HepG2 (cell line): ENCODE results near the gene TIAM2. TPM values are rescaled to one million over a fixed set of nuclear protein-coding genes. Genes with fewer than 3 reads are reported as not detected.
A peak's percentile ranks its signal among the peaks of the same experiment; 100 is the strongest.

ENCODE experiments used
- ATAC-seq: fragments of 200-7000 bp; cut with Tn5 transposase; 3 replicates; pipeline ENCODE4 v1.9.1; 2020; ENCODE audit warnings: mild to moderate bottlenecking, moderate library complexity
- BruUV-seq: library from RNA; stranded (reverse); fragments of 400-500 nt; replicated peaks from 2 replicates; lab custom pipeline; 2021; lab: Mats Ljungman, UMichigan
- CTCF ChIA-PET: fragments of 300-600 bp; formaldehyde crosslinking; extraction: SDS; loops from one replicate; lab custom pipeline; 2021; ENCODE audit warnings: low total read pairs, inconsistent platforms, low intra/inter-chr PET ratio; lab: Yijun Ruan, JAX
- POLR2A ChIA-PET: fragments of 350-600 bp; sonication (Branson Sonifier 250); formaldehyde crosslinking; loops from one replicate; lab custom pipeline; 2020; ENCODE audit warnings: antibody characterized with exemption, inconsistent platforms; lab: Yijun Ruan, JAX
- DNase-seq: peaks from one replicate; pipeline ENCODE4 v3.0.0-alpha.2; 2015; ENCODE audit warnings: low spot score
- FAIRE-seq: peaks from 3 replicates; lab custom pipeline; 2011; peaks lifted over from hg19 to GRCh38; lab: Jason Lieb, UNC
- H2AFZ ChIP-seq: one replicate; pipeline ENCODE4 v1.6.1; 2011; ENCODE audit warnings: low read length, inconsistent platforms
- H3K27ac ChIP-seq: fragments of 300-600 bp; 3 replicates; pipeline ENCODE4 v1.8.0; 2011; ENCODE audit warnings: mixed run types, mild to moderate bottlenecking, mixed read lengths, low read length, inconsistent platforms; ENCODE audit not compliant: insufficient read depth; ENCODE audit errors: extremely low read length
- H3K27me3 ChIP-seq, 2 experiments: fragments of 200-600 bp in 1 of 2; 2 replicates in 1 of 2; 3 replicates in 1 of 2; pipeline versions ENCODE4 v1.6.0 to v1.8.0; 2011; ENCODE audit warnings: low read length in 2 of 2, mild to moderate bottlenecking in 2 of 2, moderate library complexity in 2 of 2, inconsistent platforms in 1 of 2; ENCODE audit not compliant: insufficient read depth in 2 of 2, control insufficient read depth in 1 of 2
- H3K36me3 ChIP-seq, 2 experiments: fragments of 200-600 bp in 1 of 2; replicated peaks in 1 of 2; 2 replicates in 1 of 2; 3 replicates in 1 of 2; pipeline versions ENCODE4 v1.5.1 to v1.8.0; 2011; ENCODE audit warnings: low read length in 2 of 2, inconsistent platforms in 1 of 2; ENCODE audit not compliant: insufficient read depth in 2 of 2, control insufficient read depth in 1 of 2
- H3K4me1 ChIP-seq: 2 replicates; pipeline ENCODE4 v1.5.1; 2012; ENCODE audit warnings: low read length, inconsistent platforms; ENCODE audit not compliant: insufficient read depth
- H3K4me2 ChIP-seq: 2 replicates; pipeline ENCODE4 v1.6.0; 2011; ENCODE audit warnings: low read depth, low read length, inconsistent platforms
- H3K4me3 ChIP-seq, 3 experiments: fragments of 200-600 bp in 1 of 3; sonication (generic), shearing (Covaris generic) in 1 of 3; replicated peaks in 1 of 3; 2 replicates each; pipeline ENCODE4 v1.5.1; 2011 to 2016; ENCODE audit warnings: low read length in 3 of 3, inconsistent platforms in 2 of 3, low read depth in 2 of 3, mild to moderate bottlenecking in 2 of 3, control low read depth in 1 of 3, mixed read lengths in 1 of 3; ENCODE audit not compliant: insufficient read depth in 1 of 3
- H3K79me2 ChIP-seq: one replicate; pipeline ENCODE4 v1.6.1; 2011; ENCODE audit warnings: low read length, inconsistent platforms; ENCODE audit not compliant: insufficient read depth
- H3K9ac ChIP-seq: 2 replicates; pipeline ENCODE4 v1.6.0; 2011; ENCODE audit warnings: mild to moderate bottlenecking, low read depth, low read length, inconsistent platforms; ENCODE audit not compliant: insufficient read depth
- H3K9me3 ChIP-seq: 2 replicates; pipeline ENCODE4 v1.5.1; 2012; ENCODE audit warnings: mild to moderate bottlenecking, low read length
- H4K20me1 ChIP-seq: 2 replicates; pipeline ENCODE4 v1.6.0; 2011; ENCODE audit warnings: inconsistent platforms, mild to moderate bottlenecking, low read length, moderate library complexity; ENCODE audit not compliant: insufficient read depth
- BHLHE40 ChIP-seq: IDR thresholded peaks from 2 replicates; pipeline ENCODE4 v1.6.1; 2011; ENCODE audit warnings: low read length, improper control_type of control experiment
- CENPX ChIP-seq: sonication (generic); formaldehyde crosslinking; IDR thresholded peaks from 2 replicates; pipeline ENCODE4 v1.9.0; 2021; ENCODE audit warnings: mild to moderate bottlenecking, missing genetic modification reagents, moderate library complexity
- CSRNP1 ChIP-seq: sonication (generic); formaldehyde crosslinking; IDR thresholded peaks from 2 replicates; pipeline ENCODE4 v1.8.1; 2023; ENCODE audit warnings: mild to moderate bottlenecking, missing genetic modification reagents
- CTCF ChIP-seq: sonication (generic); formaldehyde crosslinking; IDR thresholded peaks from 2 replicates; pipeline ENCODE4 v1.5.0; 2020; ENCODE audit warnings: mild to moderate bottlenecking, missing genetic modification reagents, moderate library complexity
- KLF6 ChIP-seq: IDR thresholded peaks from 2 replicates; pipeline ENCODE4 v1.8.0; 2016; ENCODE audit warnings: missing biosample characterization, missing genetic modification reagents
- PAF1 ChIP-seq: IDR thresholded peaks from 2 replicates; pipeline ENCODE4 v1.6.1; 2016; ENCODE audit warnings: missing genetic modification reagents, missing compliant biosample characterization
- RAD21 ChIP-seq: fragments of 450-650 bp; formaldehyde crosslinking; IDR thresholded peaks from 2 replicates; pipeline ENCODE4 v1.5.0; 2020; ENCODE audit warnings: mild to moderate bottlenecking
- RELA ChIP-seq: sonication (generic); formaldehyde crosslinking; IDR thresholded peaks from 2 replicates; pipeline ENCODE4 v1.4.0; 2020; ENCODE audit warnings: missing genetic modification reagents
- SPEN ChIP-seq: sonication (generic); formaldehyde crosslinking; IDR thresholded peaks from 2 replicates; pipeline ENCODE4 v1.5.1; 2020; ENCODE audit warnings: low read depth, mild to moderate bottlenecking, missing genetic modification reagents
- STAG1 ChIP-seq: sonication (generic); formaldehyde crosslinking; IDR thresholded peaks from 2 replicates; pipeline ENCODE4 v1.4.0; 2020; ENCODE audit warnings: missing genetic modification reagents
- TEAD3 ChIP-seq: optimal IDR thresholded peaks from 2 replicates; pipeline ENCODE3; 2016; ENCODE audit warnings: borderline replicate concordance
- ZFP36 ChIP-seq: fragments of 150-350 bp; IDR thresholded peaks from 2 replicates; pipeline ENCODE4 v1.6.1; 2018; ENCODE audit warnings: borderline replicate concordance, low read length, low read depth; ENCODE audit not compliant: partially characterized antibody
- ZMYM4 ChIP-seq: sonication (generic); formaldehyde crosslinking; IDR thresholded peaks from 2 replicates; pipeline ENCODE4 v1.8.1; 2023; ENCODE audit warnings: mild to moderate bottlenecking, missing genetic modification reagents
- ZNF251 ChIP-seq: sonication (generic); formaldehyde crosslinking; IDR thresholded peaks from 2 replicates; pipeline ENCODE4 v1.9.0; 2021; ENCODE audit warnings: mild to moderate bottlenecking, missing genetic modification reagents
- ZNF501 ChIP-seq: sonication (generic); formaldehyde crosslinking; IDR thresholded peaks from 2 replicates; pipeline ENCODE4 v1.5.1; 2020; ENCODE audit warnings: mild to moderate bottlenecking, moderate library complexity, missing genetic modification reagents
- ZSCAN9 ChIP-seq: IDR thresholded peaks from 2 replicates; pipeline ENCODE4 v1.6.1; 2016; ENCODE audit warnings: borderline replicate concordance
- WGBS: methylation state at CpG from one replicate; pipeline ENCODE4 v1.1.6; 2017; ENCODE audit warnings: low lambda C conversion rate; 5-methylcytosine and 5-hydroxymethylcytosine counted together
- in situ Hi-C: cut with HindIII; loops from 2 replicates; pipeline ENCODE4 v1.10.0; 2017; ENCODE audit warnings: low pct_unique_long_range_greater_than_20kb; ENCODE audit not compliant: extremely low pct_ligation_motif_present
- intact Hi-C: fragments of 100-400 bp; cut with micrococcal nuclease; formaldehyde crosslinking; loops from one replicate; pipeline ENCODE4 v1.10.0; 2022; ENCODE audit not compliant: unreplicated experiment
- polyA plus RNA-seq, 8 experiments: library from polyadenylated mRNA; depleted of rRNA in 3 of 8; stranded (reverse) in 7 of 8; unstranded in 1 of 8; fragments of >200 nt; fragmentation: Illumina TruSeq in 4 of 8; extraction: Trizol in 4 of 8; gene quantifications; 2 replicates each; pipeline versions ENCODE4 v1.2.1 to v1.2.3, GENCODE V29; 2011 to 2016; ENCODE audit warnings: low read depth in 4 of 8, missing spikeins in 1 of 8, mixed read lengths in 1 of 8; ENCODE audit not compliant: insufficient read depth in 1 of 8
- total RNA-seq, 5 experiments: library from RNA; depleted of rRNA; stranded (reverse); fragments of >200 nt; fragmentation: Illumina TruSeq; extraction: Trizol; gene quantifications; 2 replicates each; pipeline ENCODE4 v1.2.3, GENCODE V29; 2016; ENCODE audit warnings: low read depth in 1 of 5
- TF ChIP-seq, protein P1 (sequence below): IDR thresholded peaks from 2 replicates; pipeline ENCODE4 v1.6.1; 2012; ENCODE audit warnings: low read depth, low read length, improper control_type of control experiment

The TIAM2 gene
- total and polyA plus RNA-seq, 2 of the 13 experiments (the other 11 are each of a cell fraction or from before 2014, with no cell fraction given), result 4.1 to 4.5 TPM

- Histone ChIP-seq H3K79me2 (no peaks in the 10 kb centered on the region), H3K9me3 (no peaks in the 10 kb centered on the region), H4K20me1 (no peaks in the 10 kb centered on the region), H3K4me1 (no peaks in the 10 kb centered on the region), H2AFZ (no peak overlapping the region), H3K4me2 (no peak overlapping the region), H3K27me3 (no peaks in the 10 kb centered on the region), H3K27ac (no peak overlapping the region), H3K36me3 (no peaks in the 10 kb centered on the region), H3K9ac (no peak overlapping the region), H3K4me3 (no peak overlapping the region)
- no TSS peak for BruUV-seq
- CTCF ChIA-PET, result no interaction called here
- intact Hi-C loops (no loop called here), in situ Hi-C loops (no loop called here)
- no peak for DNase-seq
- no peak for TF ChIP-seq ZFP36
- no peak for TF ChIP-seq TEAD3
- TF ChIP-seq CTCF (CRISPR knock-in tag), result peak; percentile 24; the same call in 1 of the 2 replicates
- no peak for TF ChIP-seq PAF1 (CRISPR knock-in tag)
- TF ChIP-seq KLF6 (CRISPR knock-in tag), result no peak
- TF ChIP-seq ZNF501 (CRISPR knock-in tag), result no peak
- peak; percentile 33; the same call in 1 of the 2 replicates for TF ChIP-seq STAG1 (CRISPR knock-in tag)
- TF ChIP-seq CENPX (CRISPR knock-in tag), result no peak
- no peak for FAIRE-seq
- peak; percentile 35; the same call in 1 of the 3 replicates for ATAC-seq
- POLR2A ChIA-PET, result no interaction called here
- WGBS, result 43% methylated on average over 7 of the region's 7 CpGs
Measured at GRCh38 chr6:155195903-155196302, 200.8 kb downstream of the TIAM2 start.

GRCh38 chr6:155196911-155197310 is 201.8 kb downstream of the TIAM2 start:
- H3K4me1 ChIP-seq, result no peaks in the 10 kb centered on the region
- H4K20me1 ChIP-seq, result no peaks in the 10 kb centered on the region
- H3K4me3 ChIP-seq, result no peak overlapping the region
- no peak overlapping the region for H3K4me2 ChIP-seq
- CTCF ChIA-PET, result no interaction called here
- BruUV-seq, result no TSS peak
- H3K27me3 ChIP-seq, result no peaks in the 10 kb centered on the region
- FAIRE-seq, result no peak
- WGBS, result 46% methylated on average over 2 of the region's 2 CpGs
- H3K9ac ChIP-seq, result no peak overlapping the region
- no peaks in the 10 kb centered on the region for H3K79me2 ChIP-seq
- intact Hi-C loops (no loop called here), in situ Hi-C loops (no loop called here)
- no peak for DNase-seq
- ATAC-seq, result no peak
- H3K27ac ChIP-seq, result no peak overlapping the region
- no peaks in the 10 kb centered on the region for H3K9me3 ChIP-seq
- POLR2A ChIA-PET, result no interaction called here
- H2AFZ ChIP-seq, result no peak overlapping the region
- no peaks in the 10 kb centered on the region for H3K36me3 ChIP-seq
- TF ChIP-seq RELA (CRISPR knock-in tag) (no peak), ZMYM4 (CRISPR knock-in tag) (no peak), BHLHE40 (no peak), SPEN (CRISPR knock-in tag) (no peak), ZSCAN9 (CRISPR knock-in tag) (no peak), ZNF251 (CRISPR knock-in tag) (no peak), RAD21 (CRISPR knock-in tag) (no peak), CSRNP1 (CRISPR knock-in tag) (no peak)
- TF ChIP-seq, protein P1, sequence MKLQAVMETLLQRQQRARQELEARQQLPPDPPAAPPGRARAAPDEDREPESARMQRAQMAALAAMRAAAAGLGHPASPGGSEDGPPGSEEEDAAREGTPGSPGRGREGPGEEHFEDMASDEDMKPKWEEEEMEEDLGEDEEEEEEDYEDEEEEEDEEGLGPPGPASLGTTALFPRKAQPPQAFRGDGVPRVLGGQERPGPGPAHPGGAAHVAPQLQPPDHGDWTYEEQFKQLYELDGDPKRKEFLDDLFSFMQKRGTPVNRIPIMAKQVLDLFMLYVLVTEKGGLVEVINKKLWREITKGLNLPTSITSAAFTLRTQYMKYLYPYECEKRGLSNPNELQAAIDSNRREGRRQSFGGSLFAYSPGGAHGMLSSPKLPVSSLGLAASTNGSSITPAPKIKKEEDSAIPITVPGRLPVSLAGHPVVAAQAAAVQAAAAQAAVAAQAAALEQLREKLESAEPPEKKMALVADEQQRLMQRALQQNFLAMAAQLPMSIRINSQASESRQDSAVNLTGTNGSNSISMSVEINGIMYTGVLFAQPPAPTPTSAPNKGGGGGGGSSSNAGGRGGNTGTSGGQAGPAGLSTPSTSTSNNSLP, result no peak
